H1 (cell line): ENCODE measurements around the gene ETV7. TPM values are rescaled to one million over a fixed set of nuclear protein-coding genes. Genes with fewer than 3 reads are reported as not detected.

ENCODE experiments used
- CTCF ChIA-PET: fragments of 300-600 bp; sonication (Branson Sonifier 250); formaldehyde crosslinking; loops from one replicate; lab custom pipeline; 2021; ENCODE audit not compliant: partially characterized antibody; lab: Charles Lee
- POLR2A ChIA-PET: fragments of 300-600 bp; sonication (Branson Sonifier 250); formaldehyde crosslinking; loops from one replicate; lab custom pipeline; 2021; ENCODE audit warnings: inconsistent platforms; ENCODE audit not compliant: partially characterized antibody; lab: Charles Lee
- DNase-seq, 2 experiments: peaks; one replicate each; pipeline versions ENCODE4 v3.0.0 to v3.0.0-alpha.2; 2010 to 2022; ENCODE audit warnings: low spot score in 2 of 2, low read depth in 1 of 2, mixed read lengths in 1 of 2
- FAIRE-seq: peaks from 2 replicates; lab custom pipeline; 2011; peaks lifted over from hg19 to GRCh38; lab: Jason Lieb, UNC
- H2AFZ ChIP-seq: 2 replicates; pipeline ENCODE4 v1.8.1; 2012; ENCODE audit warnings: low read length, inconsistent platforms
- H2AK5ac ChIP-seq: 2 replicates; pipeline ENCODE4 v1.6.1; 2013; ENCODE audit warnings: low read depth, low read length
- H2BK120ac ChIP-seq: replicated peaks from 2 replicates; pipeline ENCODE3; 2013; ENCODE audit warnings: low read depth, low read length, inconsistent platforms
- H2BK12ac ChIP-seq: 2 replicates; pipeline ENCODE4 v1.6.1; 2013; ENCODE audit warnings: low read depth, low read length
- H2BK15ac ChIP-seq: 2 replicates; pipeline ENCODE4 v1.6.1; 2013; ENCODE audit warnings: low read length
- H2BK20ac ChIP-seq: 2 replicates; pipeline ENCODE4 v1.6.1; 2013; ENCODE audit warnings: low read length
- H2BK5ac ChIP-seq: 2 replicates; pipeline ENCODE4 v1.6.1; 2013; ENCODE audit warnings: low read depth, low read length
- H3K14ac ChIP-seq: 2 replicates; pipeline ENCODE4 v1.6.1; 2013; ENCODE audit warnings: inconsistent platforms; ENCODE audit not compliant: insufficient read length
- H3K18ac ChIP-seq: 2 replicates; pipeline ENCODE4 v1.6.1; 2013; ENCODE audit warnings: low read length; ENCODE audit errors: extremely low read depth
- H3K23ac ChIP-seq: 2 replicates; pipeline ENCODE4 v1.6.1; 2013; ENCODE audit warnings: inconsistent platforms; ENCODE audit not compliant: insufficient read length
- H3K23me2 ChIP-seq: 2 replicates; pipeline ENCODE4 v1.6.1; 2013; ENCODE audit warnings: low read depth, low read length
- H3K27ac ChIP-seq: 2 replicates; pipeline ENCODE4 v1.6.1; 2011; ENCODE audit warnings: low read depth, low read length, inconsistent platforms
- H3K27me3 ChIP-seq, 4 experiments: replicated peaks in 1 of 4; 1 replicate in 1 of 4; 2 replicates in 3 of 4; pipeline versions ENCODE4 v1.6.1 to v1.8.1; 2011 to 2013; ENCODE audit warnings: low read length in 3 of 4, mild to moderate bottlenecking in 3 of 4, inconsistent platforms in 2 of 4, mixed read lengths in 2 of 4, moderate library complexity in 1 of 4; ENCODE audit not compliant: control insufficient read depth in 3 of 4, insufficient read depth in 3 of 4; ENCODE audit errors: extremely low read depth in 1 of 4
- H3K36me3 ChIP-seq, 4 experiments: 2 replicates each; pipeline versions ENCODE4 v1.6.1 to v1.8.1; 2011 to 2013; ENCODE audit warnings: mild to moderate bottlenecking in 4 of 4, low read length in 3 of 4, moderate library complexity in 2 of 4, control low read depth in 1 of 4, inconsistent platforms in 1 of 4; ENCODE audit not compliant: insufficient read depth in 4 of 4, control insufficient read depth in 2 of 4
- H3K4ac ChIP-seq: replicated peaks from 2 replicates; pipeline ENCODE3; 2013; ENCODE audit warnings: low read length, low read depth, mixed read lengths, inconsistent platforms; ENCODE audit not compliant: insufficient read length
- H3K4me1 ChIP-seq, 4 experiments: replicated peaks in 1 of 4; 1 replicate in 1 of 4; 2 replicates in 3 of 4; pipeline versions ENCODE4 v1.6.1 to v1.8.1; 2011 to 2013; ENCODE audit warnings: low read length in 3 of 4, inconsistent platforms in 2 of 4, mixed read lengths in 1 of 4; ENCODE audit not compliant: insufficient read depth in 4 of 4, control insufficient read depth in 3 of 4
- H3K4me2 ChIP-seq, 2 experiments: 2 replicates each; pipeline versions ENCODE4 v1.6.1 to v1.8.1; 2011 to 2013; ENCODE audit warnings: low read depth in 2 of 2, low read length in 2 of 2, control low read depth in 1 of 2, inconsistent platforms in 1 of 2, mild to moderate bottlenecking in 1 of 2; ENCODE audit not compliant: insufficient read depth in 1 of 2
- H3K4me3 ChIP-seq, 4 experiments: fragments of 200-600, 300-600 bp in 1 of 4; sonication (generic), shearing (Covaris generic), sonication (Bioruptor Twin) in 1 of 4; 2 replicates each; pipeline versions ENCODE4 v1.5.1 to v1.8.1; 2011 to 2016; ENCODE audit warnings: low read length in 4 of 4, low read depth in 3 of 4, control low read depth in 2 of 4, inconsistent platforms in 2 of 4, mild to moderate bottlenecking in 2 of 4, mixed read lengths in 1 of 4, moderate library complexity in 1 of 4; ENCODE audit not compliant: insufficient read depth in 2 of 4; ENCODE audit errors: extremely low read depth in 1 of 4
- H3K56ac ChIP-seq: replicated peaks from 2 replicates; pipeline ENCODE3; 2013; ENCODE audit warnings: low read depth, mild to moderate bottlenecking, mixed read lengths, low read length, inconsistent platforms; ENCODE audit not compliant: insufficient read length
- H3K79me1 ChIP-seq: 2 replicates; pipeline ENCODE4 v1.6.1; 2013; ENCODE audit warnings: low read depth, low read length, control low read depth
- H3K79me2 ChIP-seq, 2 experiments: 2 replicates each; pipeline versions ENCODE4 v1.6.1 to v1.8.1; 2012 to 2013; ENCODE audit warnings: low read length in 2 of 2, mild to moderate bottlenecking in 2 of 2, inconsistent platforms in 1 of 2; ENCODE audit not compliant: insufficient read depth in 2 of 2, control insufficient read depth in 1 of 2
- H3K9ac ChIP-seq, 4 experiments: replicated peaks in 1 of 4; 1 replicate in 1 of 4; 2 replicates in 3 of 4; pipeline versions ENCODE4 v1.6.1 to v1.8.1; 2011 to 2013; ENCODE audit warnings: low read depth in 3 of 4, low read length in 3 of 4, control low read depth in 2 of 4, mild to moderate bottlenecking in 2 of 4, moderate library complexity in 2 of 4, inconsistent platforms in 1 of 4; ENCODE audit errors: extremely low read depth in 1 of 4
- H3K9me3 ChIP-seq, 2 experiments: 2 replicates each; pipeline versions ENCODE4 v1.6.1 to v1.8.1; 2012 to 2013; ENCODE audit warnings: mild to moderate bottlenecking in 2 of 2, moderate library complexity in 2 of 2, control low read depth in 1 of 2, inconsistent platforms in 1 of 2, low read depth in 1 of 2, low read length in 1 of 2, mixed read lengths in 1 of 2; ENCODE audit not compliant: insufficient read depth in 2 of 2
- H4K20me1 ChIP-seq, 2 experiments: replicated peaks in 1 of 2; 2 replicates each; pipeline versions ENCODE3 to v1.8.1; 2011 to 2013; ENCODE audit warnings: inconsistent platforms in 2 of 2, low read length in 2 of 2, mild to moderate bottlenecking in 1 of 2; ENCODE audit not compliant: insufficient read depth in 2 of 2, control insufficient read depth in 1 of 2
- H4K5ac ChIP-seq: 2 replicates; pipeline ENCODE4 v1.6.1; 2013; ENCODE audit warnings: low read length, low read depth, mixed read lengths, inconsistent platforms; ENCODE audit not compliant: insufficient read length
- H4K8ac ChIP-seq: 2 replicates; pipeline ENCODE4 v1.8.0; 2013; ENCODE audit warnings: mild to moderate bottlenecking, moderate library complexity, low read length, inconsistent platforms; ENCODE audit not compliant: insufficient read depth; ENCODE audit errors: extremely low read depth
- H4K91ac ChIP-seq: replicated peaks from 2 replicates; pipeline ENCODE3; 2013; ENCODE audit warnings: low read length, mixed read lengths, inconsistent platforms; ENCODE audit not compliant: insufficient read length
- ATF2 ChIP-seq: IDR thresholded peaks from 2 replicates; pipeline ENCODE4 v1.6.1; 2012; ENCODE audit warnings: low read length, inconsistent platforms
- BACH1 ChIP-seq: IDR thresholded peaks from 2 replicates; pipeline ENCODE4 v1.6.1; 2012; ENCODE audit warnings: low read length, improper control_type of control experiment
- CBX5 ChIP-seq: fragments of 300-800, 300-1000 bp; sonication (generic); IDR thresholded peaks from 2 replicates; pipeline ENCODE4 v1.7.1; 2016; ENCODE audit warnings: antibody characterized with exemption, low read length, low read depth
- CHD1 ChIP-seq: IDR thresholded peaks from 2 replicates; pipeline ENCODE4 v1.6.1; 2012; ENCODE audit warnings: low read depth, low read length, improper control_type of control experiment
- CHD2 ChIP-seq: IDR thresholded peaks from 2 replicates; pipeline ENCODE4 v1.6.1; 2012; ENCODE audit warnings: low read length, improper control_type of control experiment
- HDAC2 ChIP-seq, 2 experiments: fragments of 300-600 bp in 1 of 2; sonication (generic) in 1 of 2; IDR thresholded peaks; 2 replicates each; pipeline ENCODE4 v1.6.1; 2011 to 2012; ENCODE audit warnings: low read depth in 2 of 2, low read length in 2 of 2, mild to moderate bottlenecking in 2 of 2, moderate library complexity in 2 of 2, borderline replicate concordance in 1 of 2, inconsistent platforms in 1 of 2
- KDM5A ChIP-seq: fragments of 200-600 bp; IDR thresholded peaks from 2 replicates; pipeline ENCODE4 v1.7.1; 2012; ENCODE audit warnings: mild to moderate bottlenecking, low read length, inconsistent platforms, mixed read lengths
- NRF1 ChIP-seq: IDR thresholded peaks from 2 replicates; pipeline ENCODE4 v1.6.1; 2011; ENCODE audit warnings: mild to moderate bottlenecking, low read depth, low read length, improper control_type of control experiment
- RFX5 ChIP-seq: IDR thresholded peaks from 2 replicates; pipeline ENCODE4 v1.6.1; 2011; ENCODE audit warnings: low read depth, low read length, improper control_type of control experiment, borderline replicate concordance
- RXRA ChIP-seq: IDR thresholded peaks from 2 replicates; pipeline ENCODE4 v1.6.1; 2011; ENCODE audit warnings: low read depth, mild to moderate bottlenecking, low read length, moderate library complexity; ENCODE audit not compliant: insufficient read depth
- SIN3A ChIP-seq, 2 experiments: IDR thresholded peaks in 1 of 2; conservative IDR thresholded peaks in 1 of 2; 2 replicates each; pipeline ENCODE4 v1.6.1; 2011 to 2012; ENCODE audit warnings: low read length in 2 of 2, improper control_type of control experiment in 1 of 2, low read depth in 1 of 2, mild to moderate bottlenecking in 1 of 2
- TAF7 ChIP-seq: optimal IDR thresholded peaks from 2 replicates; pipeline ENCODE3; 2011; ENCODE audit warnings: low read depth, mild to moderate bottlenecking, inconsistent platforms, low read length, moderate library complexity, borderline replicate concordance
- ZNF274 ChIP-seq: IDR thresholded peaks from 2 replicates; pipeline ENCODE4 v1.7.0; 2012; ENCODE audit warnings: low read length, borderline replicate concordance; ENCODE audit errors: extremely low read depth
- WGBS, 2 experiments: shearing (Covaris generic) in 1 of 2; methylation state at CpG; one replicate each; pipeline versions ENCODE4 v1.1.6 to v1.1.7; 2013 to 2015; ENCODE audit warnings: low lambda C conversion rate in 2 of 2, mixed read lengths in 2 of 2, inconsistent platforms in 1 of 2, low coverage in 1 of 2, missing lambda C conversion rate in 1 of 2; ENCODE audit not compliant: insufficient replicate concordance in 2 of 2, insufficient coverage in 1 of 2, insufficient read length in 1 of 2; ENCODE audit errors: extremely low coverage in 1 of 2, missing lambda C conversion rate in 1 of 2; 5-methylcytosine and 5-hydroxymethylcytosine counted together
- polyA plus RNA-seq, 7 experiments: library from polyadenylated mRNA; depleted of rRNA in 3 of 7; stranded (reverse) in 5 of 7; unstranded in 2 of 7; fragments of >200 nt in 5 of 7; fragments of 200-250 nt in 2 of 7; gene quantifications; 1 replicate in 5 of 7; 2 replicates in 1 of 7; 4 replicates in 1 of 7; pipeline versions ENCODE4 v1.2.1 to v1.2.3, GENCODE V29; 2011 to 2013; ENCODE audit warnings: missing spikeins in 2 of 7, mixed read lengths in 2 of 7
- total RNA-seq: library from RNA; stranded (reverse); fragmentation: NEBNext Ultra II Directional; extraction: Animal tissue kit (Norgen Biotek cat#: 25700); gene quantifications from 2 replicates; pipeline ENCODE4 v1.2.1, GENCODE V29; 2021

The ETV7 gene
- total and polyA plus RNA-seq, 2 of the 8 experiments (the other 6 are each of a cell fraction or from before 2014, with no cell fraction given) = 0.54 to 2.4 TPM

- no peak overlapping the region for H3K23ac ChIP-seq
- H3K14ac ChIP-seq = no peak overlapping the region
- peaks cover 0 to 2% of the 10 kb centered on the region in 2 experiments for H4K20me1 ChIP-seq
- H2AK5ac ChIP-seq = no peak overlapping the region
- no peak overlapping the region for H3K27ac ChIP-seq
- H4K91ac ChIP-seq = no peak overlapping the region
- ChIA-PET POLR2A (no interaction called here), CTCF (no interaction called here)
- no peaks in the 10 kb centered on the region for H3K79me1 ChIP-seq
- no peak overlapping the region for H2BK5ac ChIP-seq
- H4K8ac ChIP-seq = no peak overlapping the region
- H3K36me3 ChIP-seq = no peaks in the 10 kb centered on the region
- no peak for FAIRE-seq
- DNase-seq = no peak
- no peak overlapping the region for H2AFZ ChIP-seq
- H3K18ac ChIP-seq = no peak overlapping the region
- H2BK12ac ChIP-seq = no peak overlapping the region
- no peaks in the 10 kb centered on the region for H3K9me3 ChIP-seq
- H2BK120ac ChIP-seq = no peak overlapping the region
- H3K9ac ChIP-seq = no peak overlapping the region
- H2BK20ac ChIP-seq = no peak overlapping the region
- H3K4me3 ChIP-seq = no peak overlapping the region
- H3K4me1 ChIP-seq = peaks cover 0 to 10% (median 5%) of the 10 kb centered on the region in 4 experiments; a peak in 4 of 7 replicates
- H3K79me2 ChIP-seq = no peaks in the 10 kb centered on the region
- no peak overlapping the region for H2BK15ac ChIP-seq
- H4K5ac ChIP-seq = no peak overlapping the region
- WGBS, 2 experiments = 82% methylated on average over 8 of the region's 8 CpGs; no CpG with 5 or more reads in 1 of the 2 experiments
- H3K27me3 ChIP-seq = no peaks in the 10 kb centered on the region; a peak in 1 of 7 replicates
- no peak overlapping the region for H3K4me2 ChIP-seq
- no peaks in the 10 kb centered on the region for H3K23me2 ChIP-seq
- H3K4ac ChIP-seq = no peak overlapping the region
- no peak overlapping the region for H3K56ac ChIP-seq
- TF ChIP-seq RXRA (no peak), HDAC2 (IDR thresholded peaks at IDR 0.05; ENCODE audit: borderline replicate concordance in 1 of 2, low read depth in 2 of 2, low read length in 2 of 2) (no peak), SIN3A (conservative IDR thresholded peaks at IDR 0.05 in 1 of 2, IDR thresholded peaks at IDR 0.05 in 1 of 2; ENCODE audit: low read depth in 1 of 2, low read length in 2 of 2) (no peak), ATF2 (no peak), ZNF274 (no peak), RFX5 (no peak), CHD2 (no peak), TAF7 (no peak), CHD1 (no peak), NRF1 (no peak), KDM5A (no peak), BACH1 (no peak), CBX5 (no peak)
These were observed 64.4 kb downstream of the ETV7 start for GRCh38 chr6:36323062-36323461.
